Caco-2 (cell line): ENCODE results near the gene LGALS4. TPM values are rescaled to one million over a fixed set of nuclear protein-coding genes. Genes with fewer than 3 reads are reported as not detected.

ENCODE experiments used
- BruUV-seq: library from RNA; stranded (reverse); fragments of 400-500 nt; replicated peaks from 2 replicates; lab custom pipeline; 2021; lab: Mats Ljungman, UMichigan
- CTCF ChIA-PET: fragments of 300-600 bp; sonication (Branson Sonifier 250); formaldehyde crosslinking; loops from one replicate; lab custom pipeline; 2022; ENCODE audit warnings: antibody characterized with exemption; lab: Charles Lee
- POLR2A ChIA-PET: fragments of 300-600 bp; sonication (Branson Sonifier 250); formaldehyde crosslinking; loops from one replicate; lab custom pipeline; 2022; ENCODE audit warnings: antibody characterized with exemption; lab: Charles Lee
- DNase-seq, 2 experiments: peaks; one replicate each; pipeline versions ENCODE4 v3.0.0 to v3.0.0-alpha.2; 2020 to 2022
- H3K27me3 ChIP-seq: replicated peaks from 2 replicates; pipeline ENCODE4 v1.6.0; 2011; ENCODE audit warnings: low read length; ENCODE audit not compliant: control insufficient read depth, insufficient read depth
- H3K36me3 ChIP-seq: 2 replicates; pipeline ENCODE4 v1.5.1; 2011; ENCODE audit warnings: low read length; ENCODE audit not compliant: control insufficient read depth, insufficient read depth
- H3K4me1 ChIP-seq: fragments of 250-450 bp; sonication (Bioruptor Pico); 2 replicates; pipeline ENCODE4 v1.5.1; 2020; ENCODE audit warnings: mild to moderate bottlenecking
- H3K4me3 ChIP-seq: 2 replicates; pipeline ENCODE4 v1.5.1; 2011; ENCODE audit warnings: low read depth, mild to moderate bottlenecking, control low read depth, low read length
- H3K9me3 ChIP-seq: fragments of 250-450 bp; sonication (Bioruptor Pico); 2 replicates; pipeline ENCODE4 v1.5.1; 2020; ENCODE audit warnings: mild to moderate bottlenecking, moderate library complexity
- H3K27ac Mint-ChIP-seq: one replicate; pipeline ENCODE4 v1.8.0; 2022; ENCODE audit warnings: mixed read lengths; ENCODE audit not compliant: unreplicated experiment
- H3K27me3 Mint-ChIP-seq: one replicate; pipeline ENCODE4 v1.8.0; 2022; ENCODE audit warnings: mixed read lengths; ENCODE audit not compliant: insufficient read depth, unreplicated experiment
- H3K36me3 Mint-ChIP-seq: one replicate; pipeline ENCODE4 v1.8.0; 2022; ENCODE audit warnings: mild to moderate bottlenecking, mixed read lengths; ENCODE audit not compliant: insufficient read depth, unreplicated experiment
- H3K4me1 Mint-ChIP-seq: one replicate; pipeline ENCODE4 v1.8.0; 2022; ENCODE audit warnings: low read depth, mixed read lengths; ENCODE audit not compliant: unreplicated experiment
- H3K4me3 Mint-ChIP-seq: one replicate; pipeline ENCODE4 v1.8.0; 2022; ENCODE audit warnings: mild to moderate bottlenecking, moderate library complexity, mixed read lengths; ENCODE audit not compliant: unreplicated experiment
- H3K9me3 Mint-ChIP-seq: one replicate; pipeline ENCODE4 v1.8.0; 2022; ENCODE audit warnings: mixed read lengths; ENCODE audit not compliant: unreplicated experiment
- CTCF ChIP-seq, 2 experiments: fragments of 200-600 bp in 1 of 2; IDR thresholded peaks; 1 replicate in 1 of 2; 2 replicates in 1 of 2; pipeline versions ENCODE4 v1.5.1 to v1.8.0; 2011 to 2022; ENCODE audit warnings: antibody characterized with exemption in 1 of 2, control low read depth in 1 of 2, inconsistent platforms in 1 of 2, low read depth in 1 of 2, low read length in 1 of 2, mild to moderate bottlenecking in 1 of 2, moderate library complexity in 1 of 2; ENCODE audit not compliant: insufficient read depth in 1 of 2, severe bottlenecking in 1 of 2, unreplicated experiment in 1 of 2
- intact Hi-C: fragments of 100-400 bp; cut with micrococcal nuclease; formaldehyde crosslinking; loops from one replicate; pipeline ENCODE4 v1.10.0; 2022; ENCODE audit not compliant: unreplicated experiment
- total RNA-seq: library from RNA; stranded (reverse); gene quantifications from 2 replicates; pipeline ENCODE4 v1.2.3, GENCODE V29; 2022

LGALS4 gene
- total RNA-seq, 1 experiment from 2014 or later, result 2.2 TPM

- TF ChIP-seq CTCF (IDR thresholded peaks at IDR 0.05; ENCODE audit: insufficient read depth in 1 of 2, low read depth in 1 of 2, low read length in 1 of 2, severe bottlenecking in 1 of 2, unreplicated experiment in 1 of 2), result no peak
- Histone ChIP-seq H3K4me1 (peaks cover 16% of the 10 kb centered on the region), H3K4me3 (no peak overlapping the region), H3K27me3 (no peaks in the 10 kb centered on the region), H3K36me3 (no peaks in the 10 kb centered on the region), H3K9me3 (no peaks in the 10 kb centered on the region)
- ChIA-PET CTCF (no interaction called here), POLR2A (no interaction called here)
- Mint-ChIP-seq H3K27ac (no peak overlapping the region), H3K36me3 (no peaks in the 10 kb centered on the region), H3K4me3 (no peak overlapping the region), H3K4me1 (peaks cover 22% of the 10 kb centered on the region), H3K27me3 (no peaks in the 10 kb centered on the region), H3K9me3 (peaks cover 10% of the 10 kb centered on the region)
- no TSS peak for BruUV-seq
- DNase-seq, result no peak
- intact Hi-C loops, result no loop called here
These were observed 6.4 kb downstream of the LGALS4 start for GRCh38 chr19:38806371-38806770.

GRCh38 chr19:38805180-38805579, 7.6 kb downstream of the LGALS4 start:
- Mint-ChIP-seq H3K27me3 (no peaks in the 10 kb centered on the region), H3K4me3 (no peak overlapping the region), H3K9me3 (peaks cover 7% of the 10 kb centered on the region), H3K36me3 (no peaks in the 10 kb centered on the region), H3K4me1 (peaks cover 22% of the 10 kb centered on the region), H3K27ac (no peak overlapping the region)
- no peak for DNase-seq
- H3K4me3 ChIP-seq, result no peak overlapping the region
- ChIA-PET POLR2A (no interaction called here), CTCF (no interaction called here)
- peaks cover 16% of the 10 kb centered on the region for H3K4me1 ChIP-seq
- TF ChIP-seq CTCF (IDR thresholded peaks at IDR 0.05; ENCODE audit: insufficient read depth in 1 of 2, low read depth in 1 of 2, low read length in 1 of 2, severe bottlenecking in 1 of 2, unreplicated experiment in 1 of 2), result no peak
- no peaks in the 10 kb centered on the region for H3K36me3 ChIP-seq
- H3K9me3 ChIP-seq, result no peaks in the 10 kb centered on the region; the same call in 1 of the 2 replicates
- intact Hi-C loops, result no loop called here
- BruUV-seq, result no TSS peak
- no peaks in the 10 kb centered on the region for H3K27me3 ChIP-seq

- Mint-ChIP-seq H3K36me3 (no peaks in the 10 kb centered on the region), H3K9me3 (no peaks in the 10 kb centered on the region), H3K27me3 (no peaks in the 10 kb centered on the region), H3K27ac (no peak overlapping the region), H3K4me1 (peaks cover 16% of the 10 kb centered on the region), H3K4me3 (no peak overlapping the region)
- ChIA-PET CTCF (no interaction called here), POLR2A (no interaction called here)
- H3K27me3 ChIP-seq, result no peaks in the 10 kb centered on the region
- TF ChIP-seq CTCF (IDR thresholded peaks at IDR 0.05; ENCODE audit: insufficient read depth in 1 of 2, low read depth in 1 of 2, low read length in 1 of 2, severe bottlenecking in 1 of 2, unreplicated experiment in 1 of 2), result no peak
- peaks cover 13% of the 10 kb centered on the region for H3K4me1 ChIP-seq
- DNase-seq, result no peak
- no peaks in the 10 kb centered on the region for H3K36me3 ChIP-seq
- no TSS peak for BruUV-seq
- no peaks in the 10 kb centered on the region; the same call in 1 of the 2 replicates for H3K9me3 ChIP-seq
- H3K4me3 ChIP-seq, result no peak overlapping the region
- intact Hi-C loops, result no loop called here
These were observed 9.2 kb downstream of the LGALS4 start for GRCh38 chr19:38803543-38803942.
